ENCODE measurements around the gene IL10RB.
A peak's percentile ranks its signal among the peaks of the same experiment; 100 is the strongest.
"Not testable (repeated sequence)": the region's sequence is repeated elsewhere in the genome, so short reads cannot be mapped to it uniquely, and the experiment has no call there.

Gene IL10RB

GRCh38 chr21:33302055-33302454 is 35.9 kb downstream of the IL10RB start:
- no peak for DNase-seq (ENCODE audit: low spot score)

- no peak for DNase-seq (ENCODE audit: low spot score)
These were observed 36.6 kb downstream of the IL10RB start for GRCh38 chr21:33302796-33303195.

- DNase-seq (ENCODE audit: low spot score), result no peak
These were observed 39.1 kb downstream of the IL10RB start for GRCh38 chr21:33305344-33305671.

GRCh38 chr21:33305938-33306337 is 39.8 kb downstream of the IL10RB start:
- no peak for DNase-seq (ENCODE audit: low spot score)

- DNase-seq (ENCODE audit: low spot score), result no peak
These were observed 42.7 kb downstream of the IL10RB start for GRCh38 chr21:33308586-33309490.

GRCh38 chr21:33309778-33310177 is 43.6 kb downstream of the IL10RB start:
- DNase-seq (ENCODE audit: low spot score), result no peak

GRCh38 chr21:33312121-33312520 is 46.0 kb downstream of the IL10RB start:
- no peak for DNase-seq (ENCODE audit: low spot score)

- no peak for DNase-seq (ENCODE audit: low spot score)
These were observed 47.0 kb downstream of the IL10RB start for GRCh38 chr21:33313183-33313582.

- DNase-seq (ENCODE audit: low spot score), result no peak
These were observed 47.4 kb downstream of the IL10RB start for GRCh38 chr21:33313611-33314010.

GRCh38 chr21:33314111-33314510 is 47.9 kb downstream of the IL10RB start:
- DNase-seq (ENCODE audit: low spot score), result no peak

GRCh38 chr21:33315946-33316710 is 50.0 kb downstream of the IL10RB start:
- DNase-seq (ENCODE audit: low spot score), result no peak

- DNase-seq (ENCODE audit: low spot score), result no peak
These were observed 51.0 kb downstream of the IL10RB start for GRCh38 chr21:33317145-33317544.

GRCh38 chr21:33317786-33318486 is 51.8 kb downstream of the IL10RB start:
- DNase-seq (ENCODE audit: low spot score), result no peak

- not testable (repeated sequence) for DNase-seq (ENCODE audit: low spot score)
These were observed 54.8 kb downstream of the IL10RB start for GRCh38 chr21:33321005-33321404.

- DNase-seq (ENCODE audit: low spot score), result not testable (repeated sequence)
These were observed 57.4 kb downstream of the IL10RB start for GRCh38 chr21:33323610-33324009.

- peak; percentile 97 for DNase-seq (ENCODE audit: low spot score)
These were observed 58.4 kb downstream of the IL10RB start, which contains the start of gene IFNAR1 for GRCh38 chr21:33324291-33325221. IFNAR1 (plus strand) TSS chr21:33324970; CDS start chr21:33325056, 86 bp downstream.

GRCh38 chr21:33325222-33326067 is 59.3 kb downstream of the IL10RB start:
- DNase-seq (ENCODE audit: low spot score), result peak; percentile 56

GRCh38 chr21:33327326-33327725 is 61.2 kb downstream of the IL10RB start:
- DNase-seq (ENCODE audit: low spot score), result no peak

- no peak for DNase-seq (ENCODE audit: low spot score)
These were observed 61.7 kb downstream of the IL10RB start for GRCh38 chr21:33327792-33328433.

GRCh38 chr21:33330726-33331125 is 64.6 kb downstream of the IL10RB start:
- no peak for DNase-seq (ENCODE audit: low spot score)

Measured in globus pallidus (tissue), 1 donor.